Prostate gland (tissue), 2 donors: ENCODE data around the gene STKLD1.

Source experiments
- CTCF ChIP-seq, 4 experiments: fragments of 200-600 bp in 2 of 4; fragments of 450-650 bp in 2 of 4; sonication (generic) in 2 of 4; IDR thresholded peaks; 1 replicate in 3 of 4; 2 replicates in 1 of 4; pipeline ENCODE4 v1.5.1; 2016 to 2019; ENCODE audit warnings: antibody characterized with exemption in 4 of 4, mild to moderate bottlenecking in 2 of 4, moderate library complexity in 2 of 4
- POLR2A ChIP-seq: fragments of 450-650 bp; IDR thresholded peaks from one replicate; pipeline ENCODE4 v1.6.1; 2016; ENCODE audit warnings: antibody characterized with exemption, mild to moderate bottlenecking
- POLR2AphosphoS5 ChIP-seq: sonication (generic); formaldehyde crosslinking; IDR thresholded peaks from one replicate; pipeline ENCODE4 v1.6.1; 2017; ENCODE audit warnings: antibody characterized with exemption

GRCh38 chr9:133367221-133367620 lies 8.9 kb upstream of the STKLD1 start:
- TF ChIP-seq CTCF (IDR thresholded peaks at IDR 0.05) = no peak
- TF ChIP-seq POLR2A = no peak
- no peak for TF ChIP-seq POLR2AphosphoS5
